Sigmoid colon (tissue), 7 donors: ENCODE results near the gene IL1RAPL2. TPM values are rescaled to one million over a fixed set of nuclear protein-coding genes. Genes with fewer than 3 reads are reported as not detected.

Source experiments
- DNase-seq: peaks from one replicate; pipeline ENCODE4 v3.0.0-alpha.2; 2019
- H3K27ac ChIP-seq, 4 donors: fragments of 200-600 bp; sonication (generic); one replicate each; pipeline ENCODE4 v1.5.1; 2016 to 2019; ENCODE audit warnings: mild to moderate bottlenecking in 1 of 4
- H3K27me3 ChIP-seq, 3 donors: fragments of 200-600 bp; sonication (generic); one replicate each; pipeline ENCODE4 v1.5.1; 2019; ENCODE audit warnings: mild to moderate bottlenecking in 1 of 3
- H3K36me3 ChIP-seq, 4 donors: fragments of 200-600 bp; sonication (generic); one replicate each; pipeline ENCODE4 v1.5.1; 2016 to 2019
- H3K4me1 ChIP-seq, 4 donors: fragments of 200-600 bp; sonication (generic); one replicate each; pipeline ENCODE4 v1.5.1; 2017 to 2019
- H3K4me3 ChIP-seq, 4 donors: fragments of 200-600 bp; sonication (generic); one replicate each; pipeline ENCODE4 v1.5.1; 2017 to 2019; ENCODE audit warnings: mild to moderate bottlenecking in 2 of 4, moderate library complexity in 1 of 4
- H3K9me3 ChIP-seq, 4 donors: fragments of 200-600 bp in 3 of 4; sonication (generic) in 3 of 4; one replicate each; pipeline versions ENCODE4 v1.5.1 to v1.6.1; 2013 to 2019
- EP300 ChIP-seq, 4 donors: sonication (generic); formaldehyde crosslinking; IDR thresholded peaks; one replicate each; pipeline ENCODE4 v1.6.1; 2017; ENCODE audit warnings: antibody characterized with exemption in 4 of 4
- POLR2A ChIP-seq, 2 donors: fragments of 450-650 bp; IDR thresholded peaks; one replicate each; pipeline ENCODE4 v1.6.1; 2016; ENCODE audit warnings: antibody characterized with exemption in 2 of 2, mild to moderate bottlenecking in 2 of 2, moderate library complexity in 2 of 2
- POLR2AphosphoS5 ChIP-seq, 4 donors: sonication (generic); formaldehyde crosslinking; IDR thresholded peaks; one replicate each; pipeline ENCODE4 v1.6.1; 2017; ENCODE audit warnings: antibody characterized with exemption in 4 of 4
- WGBS, 2 donors: extraction: QIAGEN DNeasy Blood & Tissue Kit; methylation state at CpG; one replicate each; pipeline ENCODE4 v1.1.7; 2013; 5-methylcytosine and 5-hydroxymethylcytosine counted together
- intact Hi-C: fragments of 100-400 bp; cut with DNase I; formaldehyde crosslinking; loops from one replicate; pipeline ENCODE4 v1.15.1; 2023
- polyA plus RNA-seq, 3 donors: library from polyadenylated mRNA; stranded (reverse); fragments of 200-250 nt; gene quantifications; one replicate each; pipeline ENCODE4 v1.2.3, GENCODE V29; 2013
- total RNA-seq, 4 donors: library from RNA; depleted of rRNA; stranded (reverse); fragments of >200 nt; gene quantifications; one replicate each; pipeline ENCODE4 v1.1.0, GENCODE V29; 2016
- TF ChIP-seq, protein P1 (sequence below), 4 experiments: fragments of 450-650 bp in 3 of 4; fragments of 200-600 bp in 1 of 4; IDR thresholded peaks; one replicate each; pipeline ENCODE4 v1.5.1; 2016 to 2019; ENCODE audit warnings: antibody characterized with exemption in 4 of 4, mild to moderate bottlenecking in 3 of 4, moderate library complexity in 2 of 4
- donor health status: healthy with polysubstance abuse.
- donor health status: Bipolar disorder and iron deficiency.
- donor health status: healthy.

Gene IL1RAPL2
- total and polyA plus RNA-seq, 7 donors, result 0.01 to 1.1 (median 0.79) TPM; not detected in 3

DNA sequence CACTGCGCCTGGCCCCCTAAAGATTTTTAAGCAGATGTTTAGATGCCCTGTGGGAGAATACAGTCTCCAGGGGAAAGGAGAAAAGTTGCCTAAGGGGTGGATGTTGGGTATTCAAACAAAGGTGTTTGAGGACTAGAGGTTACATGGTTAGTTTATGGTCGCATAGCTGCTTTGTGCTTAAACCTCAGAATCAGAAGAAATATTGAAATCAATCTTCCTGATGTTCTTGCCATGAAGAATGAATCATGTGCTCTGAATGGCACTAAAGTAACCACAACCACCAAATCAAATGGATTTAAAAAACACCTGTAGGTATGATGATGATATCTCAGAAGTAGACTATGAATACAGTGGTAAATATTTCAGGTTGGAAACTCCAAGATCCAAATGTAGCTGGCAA, 697.2 kb downstream of the IL1RAPL2 start:
- H3K27me3 ChIP-seq, result no peaks in the 10 kb centered on the region

DNA sequence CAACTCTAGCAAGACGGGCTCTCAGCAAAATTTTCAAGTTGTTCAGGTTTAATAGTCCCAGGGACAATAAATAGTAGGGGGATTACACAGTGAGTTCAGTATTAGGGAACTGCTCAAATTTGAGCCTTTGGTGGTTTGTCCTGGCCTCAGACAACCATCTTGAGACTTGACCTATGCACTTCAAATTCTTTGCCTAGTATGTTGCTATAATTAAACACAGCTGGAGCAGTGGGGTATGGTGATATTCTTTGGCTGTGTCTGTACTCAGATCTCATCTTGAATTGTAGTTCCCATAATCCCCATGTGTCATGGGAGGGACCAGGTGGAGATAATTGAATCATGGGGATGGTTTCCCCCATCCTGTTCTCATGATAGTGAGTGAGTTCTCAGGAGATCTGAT, 697.8 kb downstream of the IL1RAPL2 start:
- DNase-seq, result no peak
- Histone ChIP-seq H3K9me3 (no peaks in the 10 kb centered on the region), H3K27ac (no peak overlapping the region), H3K27me3 (no peaks in the 10 kb centered on the region), H3K36me3 (no peaks in the 10 kb centered on the region), H3K4me1 (no peaks in the 10 kb centered on the region), H3K4me3 (no peak overlapping the region)
- intact Hi-C loops, result no loop called here
- TF ChIP-seq, protein P1, sequence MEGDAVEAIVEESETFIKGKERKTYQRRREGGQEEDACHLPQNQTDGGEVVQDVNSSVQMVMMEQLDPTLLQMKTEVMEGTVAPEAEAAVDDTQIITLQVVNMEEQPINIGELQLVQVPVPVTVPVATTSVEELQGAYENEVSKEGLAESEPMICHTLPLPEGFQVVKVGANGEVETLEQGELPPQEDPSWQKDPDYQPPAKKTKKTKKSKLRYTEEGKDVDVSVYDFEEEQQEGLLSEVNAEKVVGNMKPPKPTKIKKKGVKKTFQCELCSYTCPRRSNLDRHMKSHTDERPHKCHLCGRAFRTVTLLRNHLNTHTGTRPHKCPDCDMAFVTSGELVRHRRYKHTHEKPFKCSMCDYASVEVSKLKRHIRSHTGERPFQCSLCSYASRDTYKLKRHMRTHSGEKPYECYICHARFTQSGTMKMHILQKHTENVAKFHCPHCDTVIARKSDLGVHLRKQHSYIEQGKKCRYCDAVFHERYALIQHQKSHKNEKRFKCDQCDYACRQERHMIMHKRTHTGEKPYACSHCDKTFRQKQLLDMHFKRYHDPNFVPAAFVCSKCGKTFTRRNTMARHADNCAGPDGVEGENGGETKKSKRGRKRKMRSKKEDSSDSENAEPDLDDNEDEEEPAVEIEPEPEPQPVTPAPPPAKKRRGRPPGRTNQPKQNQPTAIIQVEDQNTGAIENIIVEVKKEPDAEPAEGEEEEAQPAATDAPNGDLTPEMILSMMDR (IDR thresholded peaks at IDR 0.05), result no peak
- TF ChIP-seq EP300 (IDR thresholded peaks at IDR 0.05), result no peak
- WGBS, 2 donors, result 61 to 72% methylated on average over 1 of the region's 1 CpG

More for the DNA sequence above, 697.2 kb downstream of the IL1RAPL2 start:
- no peaks in the 10 kb centered on the region for H3K36me3 ChIP-seq
- H3K4me1 ChIP-seq, result no peaks in the 10 kb centered on the region
- no peak overlapping the region for H3K4me3 ChIP-seq
- no peak overlapping the region for H3K27ac ChIP-seq
- 87 to 95% methylated on average over 2 of the region's 2 CpGs for WGBS, 2 donors
- TF ChIP-seq POLR2AphosphoS5 (IDR thresholded peaks at IDR 0.05), result no peak
- TF ChIP-seq, protein P1 (IDR thresholded peaks at IDR 0.05), result no peak
- no peaks in the 10 kb centered on the region for H3K9me3 ChIP-seq
- DNase-seq, result no peak
- intact Hi-C loops, result no loop called here

DNA sequence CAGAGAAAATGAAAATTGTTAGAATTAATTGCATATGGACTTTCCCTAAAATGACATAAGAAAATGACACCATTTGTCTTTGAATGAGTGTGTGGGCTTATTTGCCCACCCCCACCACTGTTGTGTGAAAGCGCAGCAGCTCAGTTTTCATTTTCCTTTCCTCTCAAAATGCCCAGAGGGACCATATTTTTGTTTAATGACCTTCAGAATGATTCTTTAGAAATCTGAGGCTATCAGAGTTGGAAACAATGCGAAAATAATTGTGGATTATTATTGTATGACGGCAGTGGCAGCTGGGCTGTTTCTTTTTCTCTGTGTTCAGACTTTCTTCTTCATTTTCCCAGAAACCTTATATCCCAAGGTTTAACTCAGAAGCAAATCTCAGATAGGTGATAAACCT, 699.1 kb downstream of the IL1RAPL2 start:
- Histone ChIP-seq H3K9me3 (no peaks in the 10 kb centered on the region), H3K27me3 (no peaks in the 10 kb centered on the region), H3K4me1 (no peaks in the 10 kb centered on the region), H3K36me3 (no peaks in the 10 kb centered on the region), H3K27ac (no peak overlapping the region), H3K4me3 (no peak overlapping the region)
- WGBS, 2 donors, result 81 to 84% methylated on average over 3 of the region's 3 CpGs
- intact Hi-C loops, result no loop called here
- TF ChIP-seq POLR2AphosphoS5 (IDR thresholded peaks at IDR 0.05), result no peak
- no peak for TF ChIP-seq EP300 (IDR thresholded peaks at IDR 0.05)
- no peak for TF ChIP-seq POLR2A (IDR thresholded peaks at IDR 0.05)
- TF ChIP-seq, protein P1 (IDR thresholded peaks at IDR 0.05), result no peak
- DNase-seq, result no peak

DNA sequence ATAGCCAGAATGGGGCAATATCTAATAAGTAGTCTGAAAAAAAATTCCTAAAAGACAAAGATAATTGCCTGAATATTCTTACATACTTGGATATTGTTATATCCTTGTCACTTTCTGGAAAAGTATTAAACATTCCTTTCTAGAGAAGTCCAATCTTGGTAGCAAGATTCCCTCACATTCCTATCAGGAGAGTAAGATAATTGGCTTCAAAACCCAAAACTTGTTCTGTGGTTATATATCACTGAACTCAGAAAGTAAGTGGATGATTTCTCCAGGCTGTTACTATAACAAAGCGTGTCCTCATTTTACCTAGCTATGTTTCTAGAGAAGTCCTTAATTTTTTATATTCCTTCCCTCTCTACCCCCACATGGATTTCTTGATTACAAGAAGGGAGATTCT, 700.5 kb downstream of the IL1RAPL2 start:
- H3K36me3 ChIP-seq, result no peaks in the 10 kb centered on the region
- H3K4me3 ChIP-seq, result no peak overlapping the region
- no peak overlapping the region for H3K27ac ChIP-seq
- H3K4me1 ChIP-seq, result no peaks in the 10 kb centered on the region
- H3K27me3 ChIP-seq, result no peaks in the 10 kb centered on the region
- no peaks in the 10 kb centered on the region for H3K9me3 ChIP-seq
- TF ChIP-seq POLR2A (IDR thresholded peaks at IDR 0.05) (no peak), POLR2AphosphoS5 (IDR thresholded peaks at IDR 0.05) (no peak), EP300 (IDR thresholded peaks at IDR 0.05) (no peak)
- TF ChIP-seq, protein P1 (IDR thresholded peaks at IDR 0.05), result no peak
- 84 to 91% methylated on average over 1 of the region's 1 CpG for WGBS, 2 donors
- no peak for DNase-seq
- intact Hi-C loops, result no loop called here

DNA sequence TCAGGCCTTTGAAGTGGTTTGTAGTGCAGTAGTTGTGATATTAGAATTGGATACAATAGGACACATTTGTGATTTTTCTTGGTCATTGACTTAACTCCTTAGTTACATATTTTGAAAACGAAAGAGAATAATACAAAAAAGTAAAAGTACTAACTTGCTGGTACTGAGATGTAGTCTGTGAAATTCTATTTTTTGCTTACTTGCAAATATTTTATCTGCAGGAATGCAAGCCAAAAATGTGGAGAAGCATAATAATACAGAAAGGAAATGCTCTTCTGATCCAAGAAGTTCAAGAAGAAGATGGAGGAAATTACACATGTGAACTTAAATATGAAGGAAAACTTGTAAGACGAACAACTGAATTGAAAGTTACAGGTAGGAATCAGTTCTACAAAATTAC, 701.2 kb downstream of the IL1RAPL2 start:
- 84 to 92% methylated on average over 2 of the region's 2 CpGs for WGBS, 2 donors
- no peaks in the 10 kb centered on the region for H3K36me3 ChIP-seq

More for the DNA sequence above, 701.2 kb downstream of the IL1RAPL2 start:
- Histone ChIP-seq H3K27ac (no peak overlapping the region), H3K9me3 (no peaks in the 10 kb centered on the region), H3K27me3 (no peaks in the 10 kb centered on the region), H3K4me1 (no peaks in the 10 kb centered on the region), H3K4me3 (no peak overlapping the region)
- DNase-seq, result no peak
- TF ChIP-seq POLR2A (IDR thresholded peaks at IDR 0.05) (no peak), EP300 (IDR thresholded peaks at IDR 0.05) (no peak), POLR2AphosphoS5 (IDR thresholded peaks at IDR 0.05) (no peak)
- TF ChIP-seq, protein P1 (IDR thresholded peaks at IDR 0.05), result no peak
- intact Hi-C loops, result no loop called here
